ENCODE results near the gene OTOP1.
"Not testable (repeated sequence)": the region's sequence is repeated elsewhere in the genome, so short reads cannot be mapped to it uniquely, and the experiment has no call there.

OTOP1 gene

GRCh38 chr4:4254199-4254598 lies 27.5 kb upstream of the OTOP1 start:
- H3K4me3 ChIP-seq (ENCODE audit: insufficient read depth, low read length, poor library complexity, severe bottlenecking), result no peak overlapping the region
- H3K27ac ChIP-seq (ENCODE audit: low read depth, low read length), result no peak overlapping the region
- no peak overlapping the region for H3K9ac ChIP-seq (ENCODE audit: low read length)
- no peak overlapping the region for H2AFZ ChIP-seq (ENCODE audit: low read depth, low read length, severe bottlenecking)
- no peaks in the 10 kb centered on the region for H3K9me3 ChIP-seq (ENCODE audit: insufficient read depth, low read length)
- H4K20me1 ChIP-seq (ENCODE audit: low read depth, low read length), result no peaks in the 10 kb centered on the region
- TF ChIP-seq EZH2phosphoT487 (conservative IDR thresholded peaks at IDR 0.05; ENCODE audit: low read length), result no peak
- TF ChIP-seq, protein P1, sequence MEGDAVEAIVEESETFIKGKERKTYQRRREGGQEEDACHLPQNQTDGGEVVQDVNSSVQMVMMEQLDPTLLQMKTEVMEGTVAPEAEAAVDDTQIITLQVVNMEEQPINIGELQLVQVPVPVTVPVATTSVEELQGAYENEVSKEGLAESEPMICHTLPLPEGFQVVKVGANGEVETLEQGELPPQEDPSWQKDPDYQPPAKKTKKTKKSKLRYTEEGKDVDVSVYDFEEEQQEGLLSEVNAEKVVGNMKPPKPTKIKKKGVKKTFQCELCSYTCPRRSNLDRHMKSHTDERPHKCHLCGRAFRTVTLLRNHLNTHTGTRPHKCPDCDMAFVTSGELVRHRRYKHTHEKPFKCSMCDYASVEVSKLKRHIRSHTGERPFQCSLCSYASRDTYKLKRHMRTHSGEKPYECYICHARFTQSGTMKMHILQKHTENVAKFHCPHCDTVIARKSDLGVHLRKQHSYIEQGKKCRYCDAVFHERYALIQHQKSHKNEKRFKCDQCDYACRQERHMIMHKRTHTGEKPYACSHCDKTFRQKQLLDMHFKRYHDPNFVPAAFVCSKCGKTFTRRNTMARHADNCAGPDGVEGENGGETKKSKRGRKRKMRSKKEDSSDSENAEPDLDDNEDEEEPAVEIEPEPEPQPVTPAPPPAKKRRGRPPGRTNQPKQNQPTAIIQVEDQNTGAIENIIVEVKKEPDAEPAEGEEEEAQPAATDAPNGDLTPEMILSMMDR (IDR thresholded peaks at IDR 0.05; ENCODE audit: insufficient read depth, low read length, poor library complexity, severe bottlenecking), result no peak
- H3K36me3 ChIP-seq (ENCODE audit: low read length), result no peaks in the 10 kb centered on the region
- no peaks in the 10 kb centered on the region for H3K79me2 ChIP-seq (ENCODE audit: insufficient read depth, low read length)
- H3K4me2 ChIP-seq (ENCODE audit: low read depth, low read length, poor library complexity, severe bottlenecking), result no peak overlapping the region
- H3F3A ChIP-seq (ENCODE audit: insufficient read depth), result peaks cover 3% of the 10 kb centered on the region; the same call in 1 of the 2 replicates
- no peaks in the 10 kb centered on the region for H3K27me3 ChIP-seq (ENCODE audit: low read length)
- no peaks in the 10 kb centered on the region for H3K9me2 ChIP-seq (replicated peaks; ENCODE audit: insufficient read depth, low read length)

- Histone ChIP-seq H3K4me3 (ENCODE audit: insufficient read depth, low read length, poor library complexity, severe bottlenecking) (no peak overlapping the region), H3K27me3 (ENCODE audit: low read length) (no peaks in the 10 kb centered on the region), H3K27ac (ENCODE audit: low read depth, low read length) (no peak overlapping the region), H3K79me2 (ENCODE audit: insufficient read depth, low read length) (peaks cover 7% of the 10 kb centered on the region), H3K9ac (ENCODE audit: low read length) (no peak overlapping the region), H4K20me1 (ENCODE audit: low read depth, low read length) (no peaks in the 10 kb centered on the region), H3K9me3 (ENCODE audit: insufficient read depth, low read length) (no peaks in the 10 kb centered on the region), H3K36me3 (ENCODE audit: low read length) (peaks cover 4% of the 10 kb centered on the region; the same call in 1 of the 2 replicates), H3K4me2 (ENCODE audit: low read depth, low read length, poor library complexity, severe bottlenecking) (no peak overlapping the region), H3F3A (ENCODE audit: insufficient read depth) (peaks cover 11% of the 10 kb centered on the region), H3K9me2 (replicated peaks; ENCODE audit: insufficient read depth, low read length) (no peaks in the 10 kb centered on the region), H2AFZ (ENCODE audit: low read depth, low read length, severe bottlenecking) (no peak overlapping the region)
- TF ChIP-seq, protein P1 (IDR thresholded peaks at IDR 0.05; ENCODE audit: insufficient read depth, low read length, poor library complexity, severe bottlenecking), result no peak
These were observed 23.1 kb upstream of the OTOP1 start for GRCh38 chr4:4249866-4250265.

GRCh38 chr4:4249342-4249741 lies 22.6 kb upstream of the OTOP1 start:
- H2AFZ ChIP-seq (ENCODE audit: low read depth, low read length, severe bottlenecking); H3K9me3 ChIP-seq (ENCODE audit: insufficient read depth, low read length); H4K20me1 ChIP-seq (ENCODE audit: low read depth, low read length); H3K36me3 ChIP-seq (ENCODE audit: low read length); H3K9me2 ChIP-seq (replicated peaks; ENCODE audit: insufficient read depth, low read length); H3K4me3 ChIP-seq (ENCODE audit: insufficient read depth, low read length, poor library complexity, severe bottlenecking); H3K27me3 ChIP-seq (ENCODE audit: low read length); H3K79me2 ChIP-seq (ENCODE audit: insufficient read depth, low read length); H3K27ac ChIP-seq (ENCODE audit: low read depth, low read length): not testable (repeated sequence)
- H3F3A ChIP-seq (ENCODE audit: insufficient read depth), result peaks cover 11% of the 10 kb centered on the region
- peak overlapping the region; percentile 81 for H3K4me2 ChIP-seq (ENCODE audit: low read depth, low read length, poor library complexity, severe bottlenecking)
- peak overlapping the region; percentile 75; the same call in 1 of the 2 replicates for H3K9ac ChIP-seq (ENCODE audit: low read length)

GRCh38 chr4:4248885-4249203 lies 22.1 kb upstream of the OTOP1 start:
- Histone ChIP-seq H3K27me3 (ENCODE audit: low read length) (no peaks in the 10 kb centered on the region), H3K9ac (ENCODE audit: low read length) (peak overlapping the region; percentile 75), H3K4me2 (ENCODE audit: low read depth, low read length, poor library complexity, severe bottlenecking) (peak overlapping the region; percentile 81), H3K79me2 (ENCODE audit: insufficient read depth, low read length) (peaks cover 7% of the 10 kb centered on the region), H3K36me3 (ENCODE audit: low read length) (peaks cover 4% of the 10 kb centered on the region; the same call in 1 of the 2 replicates), H3F3A (ENCODE audit: insufficient read depth) (peaks cover 11% of the 10 kb centered on the region), H3K9me3 (ENCODE audit: insufficient read depth, low read length) (no peaks in the 10 kb centered on the region), H4K20me1 (ENCODE audit: low read depth, low read length) (no peaks in the 10 kb centered on the region), H3K27ac (ENCODE audit: low read depth, low read length) (peak overlapping the region; percentile 48), H3K9me2 (replicated peaks; ENCODE audit: insufficient read depth, low read length) (no peaks in the 10 kb centered on the region), H2AFZ (ENCODE audit: low read depth, low read length, severe bottlenecking) (peak overlapping the region; percentile 75), H3K4me3 (ENCODE audit: insufficient read depth, low read length, poor library complexity, severe bottlenecking) (peak overlapping the region; percentile 69)
- TF ChIP-seq EZH2phosphoT487 (conservative IDR thresholded peaks at IDR 0.05; ENCODE audit: low read length), result no peak
- TF ChIP-seq, protein P1 (IDR thresholded peaks at IDR 0.05; ENCODE audit: insufficient read depth, low read length, poor library complexity, severe bottlenecking), result no peak

All from SU-DHL-6 (cell line).